ELR (cell line): Measurements from ENCODE around the gene ASPSCR1.

Experiments
- DNase-seq: peaks from one replicate; pipeline ENCODE4 v3.0.0-alpha.2; 2015; ENCODE audit warnings: low read depth

ASPSCR1 gene

DNA sequence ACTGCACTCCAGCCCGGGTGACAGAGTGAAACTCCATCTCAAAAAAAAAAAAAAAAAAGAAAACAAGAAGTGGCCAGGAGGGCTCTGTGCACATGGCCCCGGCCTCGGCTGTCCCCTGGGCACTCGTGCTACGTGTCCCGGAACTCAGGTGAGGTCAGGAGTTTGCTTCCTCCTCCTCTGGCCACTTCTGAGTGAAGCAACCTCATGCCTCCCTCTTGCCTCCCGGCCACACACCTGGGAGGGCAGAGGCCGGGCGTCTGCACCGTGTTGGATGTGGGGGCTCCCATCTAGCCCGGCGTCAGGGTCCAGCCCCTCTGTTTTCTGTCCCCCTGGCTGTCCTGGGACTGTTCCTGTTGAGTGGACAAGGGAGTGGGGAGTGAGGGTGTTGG lies 22.2 kb downstream of the ASPSCR1 start:
- no peak for DNase-seq

DNA sequence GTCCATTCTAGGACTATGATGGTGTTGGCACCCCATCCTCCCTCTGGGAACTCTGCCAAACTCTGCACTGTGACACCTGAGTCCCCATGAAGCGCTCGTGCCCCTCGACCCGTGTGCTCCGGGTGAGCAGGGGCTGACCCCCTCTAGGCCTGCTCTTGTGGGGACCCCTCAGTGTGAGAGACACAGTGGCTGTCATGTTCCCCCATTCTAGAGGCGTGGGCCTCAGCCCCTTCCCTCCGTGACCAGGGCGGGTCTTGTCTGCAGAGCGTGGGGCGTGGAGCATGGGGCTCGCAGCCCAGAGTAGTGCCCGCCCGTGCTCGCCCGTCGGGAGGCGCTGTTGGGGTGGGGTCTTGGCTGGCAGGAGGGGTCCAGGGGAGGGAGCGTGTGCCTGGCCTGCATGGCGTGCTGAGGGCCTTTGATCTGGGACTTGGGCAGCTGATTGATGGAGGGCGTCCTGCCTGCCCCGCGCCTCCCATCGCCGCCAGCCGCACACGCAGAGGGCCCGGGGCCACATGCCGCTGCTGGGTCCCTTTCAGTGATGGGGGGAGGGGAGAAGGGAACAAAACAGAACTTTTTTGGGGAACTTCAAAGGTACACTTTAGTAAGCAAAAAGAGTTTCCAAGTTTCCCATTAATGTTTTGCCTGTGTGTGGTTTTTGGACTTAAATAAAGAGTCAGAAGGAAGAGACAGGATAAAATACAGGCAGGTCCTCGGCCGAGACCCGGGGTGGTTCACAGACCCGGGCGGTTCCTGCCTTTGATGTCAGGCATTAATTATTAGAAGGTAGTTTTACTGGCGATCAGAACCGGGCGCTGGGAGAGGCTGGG lies 22.8 kb downstream of the ASPSCR1 start:
- DNase-seq: no peak

DNA sequence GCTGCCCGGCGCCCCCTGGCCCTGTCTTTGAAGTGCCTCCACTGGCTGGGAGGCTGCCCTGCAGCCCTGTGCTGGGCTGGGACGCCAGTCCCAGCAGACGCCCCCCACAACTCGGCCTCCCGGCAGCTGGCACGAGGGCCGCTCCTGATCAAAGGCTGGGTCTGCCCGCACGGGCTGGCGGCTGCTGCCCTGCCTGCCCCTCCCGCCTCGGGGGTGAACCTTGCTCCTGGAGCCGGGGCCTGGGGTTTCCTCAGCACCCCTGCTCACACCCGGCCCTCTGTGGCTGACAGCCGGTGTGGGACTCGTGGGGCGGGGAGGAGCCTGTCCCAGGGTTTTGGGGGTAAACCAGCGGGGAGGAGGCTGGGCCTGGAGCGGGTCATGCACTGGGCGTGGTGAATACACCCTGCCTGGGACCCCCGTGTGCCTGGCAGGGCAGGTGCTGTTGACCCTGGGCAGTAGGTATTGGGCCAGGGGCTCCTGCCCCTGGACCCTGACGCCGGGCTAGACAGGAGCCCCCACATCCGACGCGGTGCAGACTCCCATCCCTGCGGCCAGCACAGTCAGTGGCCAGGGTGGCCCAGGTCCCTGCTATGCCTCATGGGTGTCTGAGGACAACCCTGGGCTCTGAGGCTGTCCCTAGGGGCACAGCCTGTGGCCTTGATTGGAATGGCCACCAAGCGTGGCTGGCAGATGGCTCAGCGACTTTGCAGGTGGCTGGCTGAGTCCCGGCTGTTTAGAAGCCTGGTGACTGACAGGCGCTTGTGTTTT lies 23.6 kb downstream of the ASPSCR1 start:
- no peak for DNase-seq

DNA sequence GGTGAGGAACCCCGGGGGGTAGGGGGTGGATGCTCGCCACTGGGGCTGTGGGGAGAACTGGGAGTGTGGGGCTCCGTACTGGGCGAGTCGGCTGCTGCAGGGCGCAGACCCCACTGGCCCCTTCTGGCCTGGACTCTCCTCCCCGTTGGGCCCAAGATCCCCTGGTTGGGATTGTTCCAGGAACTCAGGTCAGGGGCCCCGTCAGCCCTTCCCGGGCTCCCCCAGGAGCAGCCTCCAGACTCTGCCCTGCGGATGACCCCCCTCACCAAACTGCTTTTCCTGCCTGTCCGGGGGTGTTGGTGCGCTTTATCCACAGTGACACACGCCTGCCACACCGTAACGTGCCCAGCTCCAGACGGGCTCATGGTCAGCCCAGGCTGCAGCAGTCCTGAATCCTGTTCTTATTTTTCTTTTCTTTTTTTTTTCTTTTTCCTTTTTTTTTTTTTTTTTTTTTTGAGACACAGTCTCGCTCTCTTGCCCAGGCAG lies 24.2 kb downstream of the ASPSCR1 start:
- no peak for DNase-seq

DNA sequence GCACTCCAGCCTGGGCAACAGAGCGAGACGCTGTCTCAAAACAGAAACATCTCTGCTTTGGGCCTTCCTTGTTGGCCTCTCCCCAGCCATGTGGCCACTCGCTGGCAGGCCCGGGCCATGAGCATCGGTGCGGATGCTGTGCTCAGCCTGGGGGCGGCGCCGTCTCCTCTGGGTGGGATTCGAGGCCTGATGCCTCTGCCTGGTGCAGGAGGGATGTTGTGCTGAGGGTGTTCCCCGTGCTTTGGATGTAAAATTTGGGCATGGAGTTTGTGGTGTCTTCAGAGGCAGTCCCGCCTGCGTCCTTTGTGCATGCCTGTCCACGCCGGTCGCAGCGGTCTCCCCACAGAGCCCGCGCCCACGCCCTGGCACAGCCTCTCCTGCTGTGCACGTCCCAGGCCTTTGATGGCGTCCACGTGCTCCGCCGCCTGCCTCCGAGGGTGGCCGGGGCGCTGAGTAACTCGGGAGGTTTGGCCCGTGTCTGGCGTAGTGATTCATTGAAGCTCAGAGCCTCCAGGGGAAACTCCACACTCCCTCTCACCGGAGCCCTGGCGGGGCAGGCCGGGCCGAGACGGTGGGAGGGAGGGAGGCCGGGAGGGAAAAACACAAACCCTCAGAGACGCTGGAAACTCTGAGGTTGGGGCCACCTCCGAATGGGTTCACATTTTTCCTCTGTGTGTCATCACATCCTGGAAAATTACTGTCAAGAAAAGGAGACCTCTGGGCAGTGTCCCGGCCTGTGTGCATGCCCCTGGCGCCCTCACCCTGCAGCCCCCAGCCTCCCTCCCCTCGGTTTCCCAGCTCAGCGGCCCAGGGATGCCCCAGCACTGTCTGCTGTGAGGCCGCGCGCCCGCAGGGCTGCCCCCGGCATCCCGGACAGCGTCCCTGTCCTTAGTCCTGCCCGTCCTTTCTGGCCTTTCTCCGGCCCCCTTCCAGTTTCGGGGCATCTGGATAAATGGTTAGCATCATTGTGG lies 26.3 kb downstream of the ASPSCR1 start:
- peak; percentile 99 for DNase-seq

DNA sequence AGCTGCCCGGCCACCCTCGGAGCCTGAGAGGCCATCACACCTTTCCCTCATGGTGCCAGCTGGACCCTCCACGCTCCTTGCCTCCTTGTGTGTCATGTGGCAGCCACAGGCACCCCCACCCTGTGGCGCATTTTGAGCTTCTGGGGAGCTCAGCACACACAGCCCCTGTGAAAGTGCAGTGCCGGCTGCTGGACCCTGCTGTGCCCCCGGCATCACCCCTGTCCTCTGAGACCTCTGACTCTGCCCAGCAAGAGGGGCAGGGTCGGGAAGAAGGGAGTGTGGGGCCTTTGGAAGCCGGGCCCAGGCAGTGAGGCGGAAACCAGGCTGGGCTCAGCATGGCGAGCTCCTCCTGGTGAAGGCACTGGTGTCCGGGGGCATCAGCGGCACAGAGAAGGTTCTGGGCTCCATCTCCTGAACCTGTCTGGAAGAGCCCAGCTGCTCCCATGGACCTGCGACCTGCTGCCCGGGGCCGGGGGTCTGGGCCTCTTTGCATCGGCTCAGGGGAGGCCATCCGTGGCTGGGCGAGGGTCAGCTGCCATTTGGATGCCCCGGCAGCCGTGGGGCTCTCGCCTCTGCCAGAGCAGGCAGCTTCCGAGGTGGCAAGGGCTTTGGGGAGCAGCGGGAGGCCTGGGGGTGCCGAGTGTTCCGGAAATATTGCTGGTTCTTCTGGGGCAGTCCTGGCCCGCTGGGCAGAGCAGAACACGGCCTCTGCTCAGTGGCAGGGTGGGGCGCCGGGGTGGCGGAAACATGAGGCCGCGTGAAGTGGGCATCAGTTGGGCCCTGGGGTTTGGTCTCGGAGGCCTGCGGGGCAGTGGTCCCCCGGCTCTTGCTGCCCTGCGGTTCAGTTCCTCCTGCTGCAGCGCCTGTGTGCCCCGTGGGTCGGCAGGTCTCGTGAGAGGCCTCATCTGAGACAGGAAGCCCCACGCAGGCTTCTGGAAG lies 27.4 kb downstream of the ASPSCR1 start:
- DNase-seq: no peak

DNA sequence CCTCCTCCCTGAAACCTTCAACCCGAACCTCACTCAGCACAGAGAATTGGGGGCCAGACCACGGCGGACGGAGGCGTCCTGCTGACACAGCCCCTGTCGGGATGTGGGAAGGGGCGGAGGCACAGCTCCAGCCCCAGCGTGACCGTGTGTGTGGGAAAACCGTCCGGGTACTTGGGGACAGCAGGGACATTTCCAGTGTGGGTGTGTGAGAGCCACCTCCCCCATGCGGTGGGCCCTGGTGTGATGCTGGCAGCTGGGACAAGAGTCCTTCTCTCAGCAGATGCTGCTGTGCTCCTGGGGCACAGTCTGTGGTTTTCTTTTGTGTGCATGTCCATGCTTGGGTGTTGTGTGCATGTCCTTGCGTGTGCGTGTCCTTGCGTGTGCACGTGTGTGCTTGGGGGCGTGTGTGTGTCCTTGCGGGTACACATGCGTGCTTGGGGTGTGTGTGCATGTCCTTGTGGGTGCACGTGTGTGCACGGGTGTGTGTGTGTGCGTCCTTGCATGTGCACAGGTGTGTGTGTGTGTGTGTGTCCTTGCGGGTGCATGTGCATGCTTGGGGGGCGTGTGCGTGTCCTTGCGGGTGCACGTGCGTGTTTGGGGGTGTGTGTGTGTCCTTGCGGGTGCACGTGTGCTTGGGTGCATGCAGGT lies 28.4 kb downstream of the ASPSCR1 start:
- DNase-seq: no peak

DNA sequence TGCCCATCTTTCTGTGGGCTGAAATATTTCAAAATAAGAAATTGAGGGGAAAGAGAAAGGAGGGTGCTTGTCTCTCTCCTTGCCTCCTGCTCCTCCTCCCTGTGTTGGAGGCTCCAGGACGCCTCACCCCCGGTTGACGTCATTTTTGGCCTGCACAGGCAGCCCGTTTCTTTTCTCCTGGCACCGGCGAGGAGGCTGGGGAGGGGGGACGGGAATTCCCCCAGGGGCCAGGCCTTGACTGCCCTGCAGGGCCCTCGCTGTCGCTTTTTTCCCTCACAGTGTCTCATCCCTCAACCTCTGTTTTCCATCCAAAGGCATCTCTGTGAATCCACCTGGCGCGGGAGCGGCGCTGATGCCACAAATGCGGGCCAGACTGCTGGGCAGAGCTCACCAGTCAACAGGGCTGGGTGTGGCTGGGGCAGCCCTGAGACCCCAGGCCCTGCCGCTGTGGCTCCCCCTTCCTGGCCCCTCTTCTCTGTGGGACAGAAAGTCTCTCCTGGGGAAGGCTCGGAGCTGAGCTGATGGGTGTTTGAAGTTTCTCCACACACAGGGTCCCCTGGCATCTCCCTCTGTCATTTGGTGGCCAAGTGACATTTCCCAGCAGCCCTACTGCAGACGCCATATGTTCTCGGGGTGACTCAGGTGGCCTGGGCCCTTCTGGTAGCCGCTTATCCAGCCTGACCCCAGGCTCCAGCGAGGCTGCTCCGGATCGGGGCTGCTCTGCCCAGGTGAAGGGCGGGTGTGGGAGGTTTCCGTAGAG lies 29.2 kb downstream of the ASPSCR1 start:
- DNase-seq: peak; percentile 64

DNA sequence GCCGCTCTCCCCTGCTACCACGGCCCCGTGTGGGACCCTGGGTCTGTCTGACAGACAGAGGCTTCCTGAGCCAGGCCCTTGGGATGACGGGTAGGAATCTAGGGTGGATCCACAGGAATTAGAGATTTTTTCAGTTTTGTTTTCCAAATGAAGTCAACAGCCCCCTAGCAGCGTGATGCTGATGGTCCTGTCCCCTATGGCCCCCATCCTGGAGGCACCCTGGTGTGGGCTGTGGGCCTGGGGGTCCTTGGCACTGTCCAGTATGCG lies 29.7 kb downstream of the ASPSCR1 start:
- no peak for DNase-seq

DNA sequence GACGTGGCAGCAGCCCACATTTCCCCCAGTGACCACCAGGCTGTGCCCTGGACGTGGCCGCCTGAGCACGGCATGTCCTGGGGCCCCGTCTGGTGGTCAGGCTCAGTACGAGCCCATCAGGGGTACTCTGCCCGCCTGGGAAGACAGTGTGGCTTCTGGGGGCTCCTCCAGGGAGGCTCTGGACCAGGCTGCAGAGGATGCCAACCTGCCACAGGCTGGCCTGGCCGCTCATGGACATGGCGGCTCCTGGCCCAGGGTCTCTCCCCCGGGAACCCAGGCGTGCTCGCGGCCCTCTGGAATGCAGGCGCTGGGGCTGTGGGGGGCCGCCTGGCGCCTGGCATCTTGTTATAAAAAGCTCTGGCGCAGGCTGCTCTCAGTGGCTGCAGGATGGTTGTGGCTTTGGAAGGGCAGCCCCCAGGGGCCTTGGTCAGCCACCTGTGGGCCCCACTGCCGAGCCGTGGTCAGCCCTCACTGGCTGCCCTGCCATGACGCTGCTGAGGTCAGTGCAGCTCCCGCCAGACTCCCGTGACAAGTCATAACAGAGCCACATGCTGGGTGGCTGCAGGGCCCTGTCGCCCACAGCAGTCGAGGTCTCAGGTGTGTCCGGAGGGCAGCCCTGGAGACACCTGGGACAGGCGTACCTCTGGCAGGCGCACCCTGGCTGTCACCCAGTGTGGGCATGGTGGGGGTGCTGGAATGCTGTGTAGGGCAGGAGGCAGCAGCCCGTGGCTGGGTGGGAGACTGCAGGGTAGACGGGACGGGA lies 30.2 kb downstream of the ASPSCR1 start:
- DNase-seq: no peak

DNA sequence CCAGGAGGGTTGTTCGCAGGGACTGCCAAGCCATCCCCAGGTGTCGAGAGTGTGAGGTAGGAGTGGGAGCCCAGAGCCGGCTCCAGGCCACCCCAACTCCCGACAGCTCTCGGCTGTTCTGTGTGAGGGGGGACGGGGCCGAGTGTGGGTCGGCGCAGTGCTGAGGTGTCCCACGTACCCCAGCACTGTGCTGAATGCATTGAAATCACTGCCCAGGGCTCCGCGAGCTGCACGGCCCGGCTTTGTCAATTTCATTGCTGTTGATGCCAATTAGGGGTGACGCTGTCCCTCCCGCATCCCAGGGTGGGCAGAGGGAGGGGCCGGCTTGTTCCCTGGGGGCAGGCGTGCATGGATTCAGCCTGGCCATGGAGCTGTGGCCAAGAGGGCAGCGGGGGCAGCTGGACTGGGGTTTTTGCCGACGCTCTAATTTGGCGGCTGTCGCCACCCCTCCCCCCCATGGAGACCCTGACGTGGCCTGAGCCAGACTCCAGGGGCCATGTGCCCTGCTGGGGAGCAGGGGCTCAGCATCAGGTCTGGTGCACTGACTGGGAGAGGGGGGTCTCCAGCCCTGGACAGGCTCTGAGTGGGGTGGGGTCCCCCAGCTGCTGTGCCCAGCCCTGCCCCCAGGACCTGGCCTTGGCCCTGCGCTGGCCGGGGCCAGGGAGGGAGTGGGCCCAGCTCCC lies 31.0 kb downstream of the ASPSCR1 start:
- DNase-seq: no peak

DNA sequence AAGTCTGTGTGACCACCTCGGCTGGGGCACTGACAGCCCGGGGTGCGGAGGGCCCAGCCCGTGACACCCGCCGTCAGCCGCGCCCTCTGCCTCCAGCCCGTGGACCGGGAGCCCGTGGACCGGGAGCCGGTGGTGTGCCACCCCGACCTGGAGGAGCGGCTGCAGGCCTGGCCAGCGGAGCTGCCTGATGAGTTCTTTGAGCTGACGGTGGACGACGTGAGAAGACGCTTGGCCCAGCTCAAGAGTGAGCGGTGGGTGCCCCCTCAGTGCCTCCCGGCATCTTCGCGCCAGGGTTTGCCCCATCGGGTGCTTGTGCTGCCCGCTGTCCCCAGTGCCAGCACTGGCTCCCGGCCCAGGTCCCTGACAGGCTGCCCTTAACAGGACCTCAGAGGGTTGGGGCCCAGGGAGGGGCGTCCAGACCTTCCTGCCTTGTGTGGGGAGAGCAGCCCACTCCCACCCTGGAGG lies 31.5 kb downstream of the ASPSCR1 start:
- no peak for DNase-seq

DNA sequence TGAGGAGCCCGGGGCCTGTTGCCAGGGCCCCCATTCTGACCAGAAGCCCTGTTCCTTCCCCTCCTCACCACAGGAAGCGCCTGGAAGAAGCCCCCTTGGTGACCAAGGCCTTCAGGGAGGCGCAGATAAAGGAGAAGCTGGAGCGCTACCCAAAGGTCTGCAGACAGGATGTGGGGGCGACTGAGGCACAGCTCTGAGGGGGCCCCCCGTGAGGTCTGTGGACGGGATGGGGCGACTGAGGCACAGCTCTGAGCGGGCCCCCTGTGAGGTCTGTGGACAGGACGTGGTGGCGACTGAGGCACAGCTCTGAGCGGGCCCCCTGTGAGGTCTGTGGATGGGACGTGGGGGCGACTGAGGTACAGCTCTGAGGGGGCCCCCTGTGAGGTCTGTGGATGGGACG lies 32.0 kb downstream of the ASPSCR1 start:
- no peak for DNase-seq

DNA sequence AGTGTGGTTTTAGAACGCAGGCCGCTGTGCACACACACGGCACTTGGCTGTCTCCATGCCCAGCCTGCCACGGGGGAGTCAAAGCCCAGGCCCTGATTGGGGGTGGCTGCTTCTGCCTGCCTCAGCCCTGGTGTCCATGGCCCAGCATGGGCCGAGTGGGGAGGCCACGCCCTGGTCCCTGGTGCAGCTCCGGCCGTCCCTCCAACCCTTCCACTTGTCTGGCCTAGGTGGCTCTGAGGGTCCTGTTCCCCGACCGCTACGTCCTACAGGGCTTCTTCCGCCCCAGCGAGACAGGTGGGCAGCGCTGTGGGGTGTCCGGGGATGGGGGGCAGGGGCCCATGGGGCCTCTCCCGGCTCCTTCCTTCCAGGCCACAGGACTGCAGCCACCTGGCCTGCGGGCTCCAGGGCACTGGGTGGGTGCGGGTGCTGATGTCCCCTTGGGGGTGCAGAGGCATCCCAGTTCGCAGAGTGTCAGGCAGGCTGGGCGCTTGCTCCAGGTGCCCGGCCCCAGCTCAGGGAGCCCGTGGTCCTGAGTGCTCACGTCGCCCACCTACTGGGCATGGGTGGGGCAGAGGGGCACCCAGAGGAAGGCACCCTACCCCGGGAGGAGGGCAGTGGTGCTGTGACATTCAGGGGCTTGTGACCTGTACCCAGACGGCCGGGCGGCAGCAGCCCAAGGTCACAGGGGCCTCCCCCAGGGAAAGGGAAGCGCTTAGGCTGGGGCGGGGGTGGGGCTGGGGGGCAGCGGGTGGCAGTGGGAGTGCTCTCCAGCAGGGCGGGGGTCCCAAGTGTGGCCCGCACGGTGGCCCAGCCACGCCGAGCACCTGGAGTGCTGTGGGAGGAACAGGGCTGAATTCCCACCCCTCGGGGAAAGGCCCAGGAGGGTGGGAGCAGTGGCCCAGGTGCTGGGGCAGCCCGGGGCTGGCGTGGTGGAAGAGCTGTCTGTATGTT lies 33.4 kb downstream of the ASPSCR1 start:
- no peak for DNase-seq

DNA sequence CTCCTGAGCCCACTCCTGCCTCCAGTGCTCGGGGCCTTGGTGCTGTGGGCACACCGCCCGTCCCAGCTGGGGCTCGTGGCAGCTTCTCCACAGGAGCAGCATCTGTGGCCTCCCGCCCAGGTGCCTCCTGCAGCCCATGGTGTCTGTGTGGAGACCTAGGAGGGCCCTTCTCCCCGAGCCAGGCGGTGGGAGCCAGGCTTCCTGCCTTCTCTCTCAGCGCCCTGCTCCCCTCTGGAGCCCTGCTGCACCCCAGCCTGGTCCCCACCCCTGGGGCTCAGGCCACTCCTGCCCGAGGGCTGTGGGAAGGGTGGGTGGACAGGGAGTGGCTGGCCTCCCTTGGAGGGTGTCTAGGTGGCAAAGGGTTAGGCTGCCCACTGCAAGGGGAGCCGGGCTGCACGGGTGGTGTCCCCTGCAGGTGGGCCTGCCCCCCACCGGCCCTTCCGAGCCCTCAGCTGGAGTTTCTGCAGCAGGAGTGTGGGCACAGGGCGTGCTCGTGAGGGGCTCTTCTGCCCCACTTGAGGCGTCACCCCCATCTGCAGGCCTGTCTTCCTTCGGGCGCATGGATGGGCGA lies 34.3 kb downstream of the ASPSCR1 start:
- DNase-seq: no peak

DNA sequence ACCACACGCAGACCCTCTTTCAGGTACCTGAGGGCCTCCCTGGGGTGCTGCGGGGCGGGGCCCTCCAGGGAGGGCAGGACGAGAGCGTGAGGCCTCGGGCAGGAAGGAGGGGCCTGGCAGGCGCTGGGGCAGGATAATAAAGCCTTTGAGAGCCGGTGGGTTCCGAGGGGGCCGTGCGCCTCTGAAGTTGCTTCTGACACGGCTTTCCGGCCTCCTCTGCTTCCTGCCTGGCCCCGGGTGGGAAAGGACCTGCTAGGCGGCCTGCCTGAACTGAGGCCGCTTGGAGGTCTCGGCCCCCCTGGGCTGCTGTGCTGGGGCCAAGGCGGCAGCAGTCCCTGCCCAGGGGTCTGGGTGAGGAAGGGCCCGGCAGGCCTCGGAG lies 34.8 kb downstream of the ASPSCR1 start:
- no peak for DNase-seq
